HG02571 (cell line): ENCODE data around the gene SHISA4.

Experiments
- ATAC-seq: cut with Tn5 transposase; IDR thresholded peaks from one replicate; pipeline ENCODE4 v1.9.1; 2021; ENCODE audit warnings: mild to moderate bottlenecking, moderate library complexity; ENCODE audit not compliant: unreplicated experiment

The SHISA4 gene

GRCh38 chr1:201880928-201881571, 7.6 kb upstream of the SHISA4 start:
- ATAC-seq = no peak

- ATAC-seq = no peak
Measured at GRCh38 chr1:201881617-201882016, 7.1 kb upstream of the SHISA4 start.

GRCh38 chr1:201882665-201883132, 6.0 kb upstream of the SHISA4 start:
- ATAC-seq = no peak

GRCh38 chr1:201883266-201883665, 5.4 kb upstream of the SHISA4 start:
- no peak for ATAC-seq

- no peak for ATAC-seq
Measured at GRCh38 chr1:201883786-201884185, 4.9 kb upstream of the SHISA4 start.

GRCh38 chr1:201884425-201884824, 4.3 kb upstream of the SHISA4 start:
- no peak for ATAC-seq

- ATAC-seq = no peak
Measured at GRCh38 chr1:201885531-201886075, 3.1 kb upstream of the SHISA4 start.

GRCh38 chr1:201886103-201886885, 2.4 kb upstream of the SHISA4 start:
- no peak for ATAC-seq

- ATAC-seq = no peak
Measured at GRCh38 chr1:201887116-201887866, 1.4 kb upstream of the SHISA4 start.

GRCh38 chr1:201889090-201889968, 631 bp downstream of the SHISA4 start:
- ATAC-seq = no peak

- ATAC-seq = no peak
Measured at GRCh38 chr1:201890223-201890622, 1.5 kb downstream of the SHISA4 start.

- ATAC-seq = no peak
Measured at GRCh38 chr1:201890806-201891450, 2.2 kb downstream of the SHISA4 start.

GRCh38 chr1:201891451-201892045, 2.9 kb downstream of the SHISA4 start:
- ATAC-seq = no peak

- no peak for ATAC-seq
Measured at GRCh38 chr1:201892211-201892610, 3.5 kb downstream of the SHISA4 start.

- no peak for ATAC-seq
Measured at GRCh38 chr1:201893431-201893830, 4.7 kb downstream of the SHISA4 start.

GRCh38 chr1:201894343-201895119, 5.8 kb downstream of the SHISA4 start:
- ATAC-seq = no peak

- no peak for ATAC-seq
Measured at GRCh38 chr1:201895120-201895665, 6.5 kb downstream of the SHISA4 start.
